Measurements from ENCODE around the gene PLCB4. TPM values are rescaled to one million over a fixed set of nuclear protein-coding genes. Genes with fewer than 3 reads are reported as not detected.

The PLCB4 gene
- total RNA-seq, 1 donor from 2014 or later: 30.5 TPM

- TF ChIP-seq CTCF (IDR thresholded peaks at IDR 0.05; ENCODE audit: borderline replicate concordance): no peak
- no peaks in the 10 kb centered on the region for H3K9me3 ChIP-seq (replicated peaks)
- H3K4me3 ChIP-seq: no peak overlapping the region
- no peak overlapping the region for H3K27ac ChIP-seq (replicated peaks)
- H3K4me1 ChIP-seq: peaks cover 15% of the 10 kb centered on the region
- no peaks in the 10 kb centered on the region for H3K27me3 ChIP-seq (ENCODE audit: low read depth)
- no peak for DNase-seq
- intact Hi-C loops (cut with micrococcal nuclease): no loop called here
- H3K36me3 ChIP-seq: no peaks in the 10 kb centered on the region
Measured at GRCh38 chr20:9024606-9025005, 44.3 kb upstream of the PLCB4 start.

- DNase-seq: no peak
- intact Hi-C loops (cut with micrococcal nuclease): no loop called here
Measured at GRCh38 chr20:9025011-9025410, 43.9 kb upstream of the PLCB4 start.

GRCh38 chr20:9025643-9026042 is 43.2 kb upstream of the PLCB4 start:
- Histone ChIP-seq H3K4me3 (no peak overlapping the region), H3K27me3 (ENCODE audit: low read depth) (no peaks in the 10 kb centered on the region), H3K4me1 (peaks cover 15% of the 10 kb centered on the region), H3K9me3 (replicated peaks) (no peaks in the 10 kb centered on the region), H3K27ac (replicated peaks) (no peak overlapping the region), H3K36me3 (no peaks in the 10 kb centered on the region)
- no peak for TF ChIP-seq CTCF (IDR thresholded peaks at IDR 0.05; ENCODE audit: borderline replicate concordance)
- no peak for DNase-seq
- intact Hi-C loops (cut with micrococcal nuclease): no loop called here

More at GRCh38 chr20:9025011-9025410, 43.9 kb upstream of the PLCB4 start:
- Histone ChIP-seq H3K9me3 (replicated peaks) (no peaks in the 10 kb centered on the region), H3K27me3 (ENCODE audit: low read depth) (no peaks in the 10 kb centered on the region), H3K4me1 (peaks cover 15% of the 10 kb centered on the region), H3K27ac (replicated peaks) (no peak overlapping the region), H3K4me3 (no peak overlapping the region), H3K36me3 (no peaks in the 10 kb centered on the region)
- no peak for TF ChIP-seq CTCF (IDR thresholded peaks at IDR 0.05; ENCODE audit: borderline replicate concordance)

GRCh38 chr20:9027626-9028025 is 41.3 kb upstream of the PLCB4 start:
- no peaks in the 10 kb centered on the region for H3K27me3 ChIP-seq (ENCODE audit: low read depth)
- H3K9me3 ChIP-seq (replicated peaks): no peaks in the 10 kb centered on the region
- peaks cover 1% of the 10 kb centered on the region for H3K4me1 ChIP-seq
- DNase-seq: no peak
- TF ChIP-seq CTCF (IDR thresholded peaks at IDR 0.05; ENCODE audit: borderline replicate concordance): no peak
- H3K4me3 ChIP-seq: no peak overlapping the region
- intact Hi-C loops (cut with micrococcal nuclease): no loop called here
- H3K36me3 ChIP-seq: no peaks in the 10 kb centered on the region
- no peak overlapping the region for H3K27ac ChIP-seq (replicated peaks)

- intact Hi-C loops (cut with micrococcal nuclease): no loop called here
- H3K36me3 ChIP-seq: no peaks in the 10 kb centered on the region
- no peak overlapping the region for H3K27ac ChIP-seq (replicated peaks)
- H3K4me3 ChIP-seq: no peak overlapping the region
- no peaks in the 10 kb centered on the region for H3K27me3 ChIP-seq (ENCODE audit: low read depth)
- no peak for TF ChIP-seq CTCF (IDR thresholded peaks at IDR 0.05; ENCODE audit: borderline replicate concordance)
- no peaks in the 10 kb centered on the region for H3K9me3 ChIP-seq (replicated peaks)
- H3K4me1 ChIP-seq: no peaks in the 10 kb centered on the region
- DNase-seq: no peak
Measured at GRCh38 chr20:9028419-9028818, 40.5 kb upstream of the PLCB4 start.

GRCh38 chr20:9031991-9032390 is 36.9 kb upstream of the PLCB4 start:
- no peaks in the 10 kb centered on the region for H3K9me3 ChIP-seq (replicated peaks)
- no peak overlapping the region for H3K4me3 ChIP-seq
- intact Hi-C loops (cut with micrococcal nuclease): no loop called here
- no peaks in the 10 kb centered on the region for H3K4me1 ChIP-seq
- no peak for TF ChIP-seq CTCF (IDR thresholded peaks at IDR 0.05; ENCODE audit: borderline replicate concordance)
- H3K27me3 ChIP-seq (ENCODE audit: low read depth): no peaks in the 10 kb centered on the region
- DNase-seq: no peak
- H3K27ac ChIP-seq (replicated peaks): no peak overlapping the region
- no peaks in the 10 kb centered on the region for H3K36me3 ChIP-seq

Measured in left ventricle myocardium inferior (tissue), 1 donor.